T-helper 22 cell (primary cell): ENCODE results near the gene LNX2.

Experiments used
- DNase-seq: peaks from one replicate; pipeline ENCODE4 v3.0.0-alpha.2; 2020; ENCODE audit warnings: low read depth

The LNX2 gene

DNA sequence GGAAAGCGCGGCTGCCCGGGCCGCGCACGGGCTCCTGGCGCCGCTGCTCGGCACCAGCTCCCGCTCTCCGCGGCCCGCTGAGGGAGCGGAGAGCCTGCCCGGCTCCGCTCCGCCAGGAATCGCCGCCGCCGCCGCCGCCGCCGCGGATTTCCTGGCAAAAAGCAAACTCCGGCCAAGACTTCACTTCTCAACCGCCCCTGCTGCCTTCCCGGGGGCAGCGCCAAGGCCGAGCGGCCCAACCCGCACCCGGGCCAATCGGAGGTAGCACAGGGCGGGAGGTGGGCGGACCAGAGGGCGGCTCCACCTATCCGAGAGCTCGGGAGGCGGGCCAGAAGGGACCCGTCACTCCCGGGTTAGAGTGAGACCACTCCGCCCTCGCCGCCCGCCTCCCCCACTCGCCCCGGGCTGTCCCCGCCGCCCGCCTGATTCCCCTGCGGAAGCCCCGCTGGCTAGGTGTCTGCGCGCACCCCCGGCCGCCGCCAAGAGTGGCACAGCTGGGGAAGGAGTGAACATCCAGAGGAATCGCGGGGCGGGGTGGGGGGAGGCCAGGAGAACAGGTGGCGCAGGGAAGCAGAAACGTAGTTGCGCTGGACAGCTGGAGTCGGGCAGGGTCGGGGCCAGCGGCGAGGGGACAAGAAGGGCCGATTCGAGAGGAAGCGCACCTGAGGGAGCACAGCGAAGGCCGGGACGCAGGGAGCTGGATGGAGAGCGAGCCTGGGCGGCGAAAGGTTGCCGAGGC, at the start of gene LNX2:
LNX2 (minus strand) TSS at position 153 of the 739 bp plus-strand sequence. CDS start 38,826 bp downstream, outside the sequence.
- DNase-seq, result peak; percentile 92

DNA sequence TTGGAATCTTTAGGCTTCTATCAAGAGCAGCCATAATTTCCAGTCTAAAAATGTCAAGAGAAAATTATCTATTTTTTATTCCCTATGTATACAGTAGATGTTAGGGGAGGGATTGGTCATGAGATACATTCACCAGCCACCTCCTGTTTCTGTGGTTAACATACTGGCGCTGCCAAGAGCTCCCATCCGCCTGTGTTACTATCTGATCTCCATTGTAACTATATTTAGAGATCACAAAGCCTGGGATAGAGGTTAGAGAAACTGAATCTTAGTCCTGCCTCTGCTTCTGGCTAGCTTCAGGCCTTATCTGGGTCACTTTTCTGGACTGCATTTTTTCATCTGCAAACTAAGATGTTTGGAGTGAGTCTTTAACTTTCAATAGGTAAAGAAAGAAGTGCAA, 47.6 kb upstream of the LNX2 start:
- DNase-seq, result no peak

DNA sequence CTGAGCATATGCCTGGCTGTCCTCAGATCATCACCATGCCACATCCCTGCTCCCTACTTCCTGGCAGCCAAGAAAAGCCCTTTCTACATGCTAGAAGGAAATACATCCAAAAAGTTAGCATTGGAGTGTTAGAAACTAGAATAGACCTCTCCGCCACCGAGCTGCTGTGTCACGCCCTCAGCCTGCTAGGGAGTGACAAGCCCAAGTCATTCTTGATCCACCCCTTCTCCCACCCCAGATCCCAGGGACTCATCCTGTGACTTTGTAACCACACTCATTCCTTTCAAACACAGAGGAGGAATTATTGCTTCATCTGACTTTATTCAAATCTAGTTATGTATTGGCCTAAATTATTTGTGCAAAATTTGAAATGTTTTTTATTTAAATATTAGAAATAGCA, 46.6 kb upstream of the LNX2 start:
- no peak for DNase-seq

DNA sequence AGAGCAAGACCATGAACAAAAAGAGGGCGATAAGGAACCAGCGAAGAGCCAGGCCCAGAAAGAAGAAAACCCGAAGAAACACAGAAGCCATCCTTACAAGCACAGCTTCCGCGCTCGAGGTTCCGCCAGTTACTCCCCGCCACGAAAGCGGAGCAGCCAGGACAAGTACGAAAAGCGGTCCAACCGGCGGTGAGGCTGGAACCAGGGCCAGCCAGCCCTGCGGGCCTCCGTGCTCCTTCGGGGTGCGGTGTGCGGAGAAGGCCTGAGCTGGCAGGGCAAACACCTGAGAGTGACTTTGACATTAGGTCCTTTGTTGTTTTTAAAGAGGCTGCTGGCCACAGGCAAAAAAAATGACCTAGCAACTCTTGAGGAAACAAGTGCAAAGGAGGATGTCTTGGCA, 45.4 kb upstream of the LNX2 start:
- DNase-seq, result no peak

DNA sequence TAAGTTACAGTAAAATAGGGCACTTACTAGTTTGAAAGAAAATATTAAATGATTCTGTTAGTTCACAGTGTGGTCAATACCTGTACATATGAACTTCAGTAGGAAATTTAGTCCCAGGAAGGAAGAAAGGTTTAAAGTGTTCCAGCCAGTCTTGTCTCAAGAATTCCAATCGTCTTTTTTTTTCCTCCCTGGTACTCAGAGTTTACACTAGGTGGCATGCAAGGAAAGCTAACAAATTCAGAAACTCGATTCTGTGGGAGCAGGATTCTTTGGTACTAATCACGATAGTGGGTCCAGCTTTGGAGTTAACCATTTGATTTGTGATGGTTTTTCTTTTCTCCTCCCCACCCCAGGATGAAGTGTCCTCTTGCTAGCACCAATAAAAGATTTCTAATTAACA, 45.0 kb upstream of the LNX2 start:
- DNase-seq, result no peak

DNA sequence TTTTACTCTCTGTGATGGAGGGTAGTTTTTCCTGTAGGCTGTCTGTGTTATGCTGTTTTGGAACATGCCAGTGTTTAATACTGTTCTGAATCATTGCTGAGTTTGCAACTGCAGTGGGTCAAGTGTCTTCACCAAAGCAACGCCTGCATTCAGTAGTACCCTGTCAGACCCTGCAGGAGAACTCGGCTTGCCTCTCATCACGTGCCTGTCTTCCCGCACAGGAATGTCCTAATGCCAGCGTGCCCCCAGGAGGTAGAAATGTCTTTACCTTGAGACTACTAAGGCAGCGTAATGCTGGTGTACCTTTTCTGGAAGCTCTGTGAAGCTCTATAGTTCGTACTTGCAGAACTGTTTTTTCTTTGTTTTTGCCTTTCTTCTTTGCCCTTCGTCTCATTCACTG, 43.6 kb upstream of the LNX2 start:
- no peak for DNase-seq

DNA sequence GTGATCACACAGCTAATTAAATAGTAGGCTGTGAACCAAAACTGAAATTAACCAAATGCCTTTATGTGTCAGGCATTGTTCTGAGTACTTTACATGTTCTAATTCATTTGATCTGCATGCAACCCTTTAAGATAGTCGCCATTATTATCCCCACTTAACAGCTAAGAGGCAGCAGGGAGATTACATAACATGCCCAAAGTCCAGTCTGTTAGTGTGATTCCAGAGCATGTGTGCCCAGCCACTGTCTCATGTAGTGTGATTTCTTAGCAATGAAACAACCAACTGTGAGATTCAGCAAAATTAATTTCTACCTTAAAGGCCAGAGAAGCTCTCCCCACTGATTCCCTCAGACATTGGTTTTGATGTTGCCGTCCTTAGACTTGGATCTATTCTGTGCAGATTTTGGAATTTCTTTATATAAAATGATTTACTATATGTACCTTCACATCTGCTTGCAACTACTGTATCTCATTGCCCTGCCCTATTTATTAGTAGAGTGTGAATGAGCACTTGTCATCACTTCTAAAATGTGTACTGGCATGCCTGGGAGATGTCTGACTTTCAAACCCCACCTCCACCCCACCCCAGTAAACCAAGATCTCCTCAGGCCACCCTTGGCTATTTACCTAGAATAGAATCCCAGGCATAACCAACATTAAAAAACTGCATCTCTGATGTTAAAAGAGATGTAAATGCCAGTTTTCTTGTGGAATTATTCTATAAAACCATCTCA, 42.6 kb upstream of the LNX2 start:
- DNase-seq, result no peak

DNA sequence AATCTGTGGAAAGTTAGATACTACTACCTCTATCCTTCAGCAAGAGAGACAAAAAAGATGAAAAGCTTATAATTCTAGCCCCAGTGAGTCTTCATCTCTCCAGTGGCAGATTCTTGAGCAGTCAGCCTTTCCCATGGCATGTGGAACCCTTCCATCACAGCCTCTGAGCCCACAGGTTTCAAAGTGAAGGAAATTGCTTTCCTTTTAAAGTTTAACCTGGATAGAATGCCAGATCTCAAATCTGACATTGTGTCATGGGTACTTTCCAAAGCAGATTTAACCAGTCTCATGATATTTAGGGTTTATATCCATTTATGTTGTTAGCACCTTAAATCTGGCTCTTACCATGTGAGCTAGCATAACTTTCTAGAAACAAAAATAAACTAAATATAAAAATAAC, 40.7 kb upstream of the LNX2 start:
- no peak for DNase-seq

DNA sequence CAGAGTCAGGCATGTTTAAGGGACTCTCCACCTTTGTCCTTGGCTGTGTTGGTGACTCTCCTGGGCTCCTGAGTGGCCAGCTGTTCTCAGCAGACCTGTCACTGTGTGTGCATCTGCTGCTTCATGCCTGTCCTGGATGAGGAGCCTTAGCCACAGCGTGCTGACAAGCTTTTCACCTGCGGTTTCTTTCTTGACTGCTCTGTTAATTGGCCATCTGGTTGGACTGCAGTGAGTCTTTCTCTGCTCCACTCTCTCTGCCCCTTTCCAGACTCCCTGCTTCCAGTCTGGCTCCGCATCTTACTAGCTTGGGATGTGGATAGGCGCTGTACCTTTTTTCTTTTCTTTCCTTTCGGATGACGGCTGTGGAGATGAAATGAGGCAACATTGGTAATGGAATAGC, 40.2 kb upstream of the LNX2 start:
- DNase-seq, result no peak

DNA sequence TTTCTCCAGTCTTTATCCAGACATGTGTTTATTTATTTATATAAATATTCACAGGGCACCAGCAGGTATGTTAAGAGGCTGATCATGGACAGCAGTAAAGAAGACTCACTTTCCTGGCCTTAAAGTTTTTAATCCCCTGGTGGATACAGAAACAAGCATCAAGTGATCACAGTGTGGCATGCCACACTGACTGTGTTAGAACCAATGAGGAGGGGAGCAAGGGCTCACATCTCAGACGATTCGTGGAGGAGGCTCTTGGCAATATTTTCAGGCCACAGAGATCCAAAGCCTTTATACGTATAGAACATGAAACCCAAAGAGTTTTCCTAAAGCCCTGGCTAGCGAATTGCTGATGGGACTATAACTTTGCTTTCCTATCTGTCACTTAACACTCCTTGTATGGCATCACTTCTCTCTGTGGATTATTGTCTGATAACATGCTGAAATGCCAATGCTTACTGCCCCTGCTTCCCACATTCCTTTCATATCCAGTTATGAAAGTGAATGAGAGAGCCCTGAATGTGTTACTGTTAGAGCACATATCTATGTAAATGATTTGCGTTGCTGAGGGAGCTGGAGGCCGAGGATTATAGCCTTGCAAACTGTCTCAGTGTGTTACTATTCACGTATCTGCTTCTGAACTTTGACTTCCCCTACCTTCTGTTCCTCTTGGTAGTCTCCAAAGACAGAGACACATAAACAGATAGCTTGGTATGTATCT, 39.0 kb upstream of the LNX2 start:
- DNase-seq, result no peak

DNA sequence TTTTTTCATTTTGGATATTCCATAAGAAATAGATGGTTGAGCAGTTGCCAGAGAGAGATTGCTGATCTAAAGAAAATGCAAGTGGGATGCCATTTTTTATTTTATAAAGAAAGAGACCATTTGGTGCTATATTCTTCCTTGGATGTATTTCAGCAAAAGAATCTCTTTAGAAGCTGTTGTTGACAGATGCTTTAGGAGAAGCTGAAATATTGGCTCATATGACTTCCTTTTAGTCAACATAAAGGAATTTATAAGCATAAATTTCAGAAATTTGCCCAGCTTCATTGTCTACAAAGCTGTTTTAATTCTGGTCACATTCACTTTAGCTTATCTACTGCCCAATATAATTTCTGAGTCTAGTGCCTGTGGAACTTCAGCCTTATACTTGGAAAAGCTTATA, 38.2 kb upstream of the LNX2 start:
- no peak for DNase-seq

DNA sequence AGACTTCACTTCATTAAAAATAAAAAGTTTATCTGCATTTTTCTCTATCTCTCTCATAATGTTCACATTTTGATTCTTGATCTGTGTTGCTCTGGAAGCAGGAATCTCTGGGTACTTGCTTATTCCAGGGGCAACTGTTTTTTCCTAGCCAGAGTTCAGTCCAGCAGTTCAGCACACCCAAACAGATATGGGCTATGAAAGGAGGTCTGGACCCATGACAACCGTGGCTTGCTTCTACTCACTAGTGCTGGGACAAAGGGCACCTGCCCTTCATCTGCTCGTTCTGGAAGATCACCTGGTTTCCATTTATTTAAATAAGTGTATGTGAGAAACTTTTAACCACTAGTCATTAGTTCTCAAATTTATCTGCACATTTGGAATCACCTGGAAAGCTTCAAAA, 37.4 kb upstream of the LNX2 start:
- no peak for DNase-seq

DNA sequence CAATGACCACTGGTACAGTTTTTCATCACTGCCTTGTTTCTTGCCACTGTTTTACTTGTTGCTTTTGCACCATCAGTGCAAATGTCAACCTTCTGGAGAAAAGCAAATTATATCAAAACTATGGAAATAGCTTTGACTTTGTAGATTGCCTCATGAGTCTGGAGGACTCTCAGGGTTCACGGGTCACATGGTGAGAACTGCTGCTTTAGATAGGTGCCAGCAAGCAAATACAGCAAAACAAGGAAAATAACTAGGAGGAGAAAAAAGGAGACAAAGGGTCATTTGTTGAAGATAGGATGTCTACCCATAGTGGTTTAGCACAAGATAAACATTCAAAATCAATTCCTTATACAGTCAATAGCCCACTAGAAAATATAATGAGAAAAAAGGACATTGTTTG, 34.5 kb upstream of the LNX2 start:
- no peak for DNase-seq

DNA sequence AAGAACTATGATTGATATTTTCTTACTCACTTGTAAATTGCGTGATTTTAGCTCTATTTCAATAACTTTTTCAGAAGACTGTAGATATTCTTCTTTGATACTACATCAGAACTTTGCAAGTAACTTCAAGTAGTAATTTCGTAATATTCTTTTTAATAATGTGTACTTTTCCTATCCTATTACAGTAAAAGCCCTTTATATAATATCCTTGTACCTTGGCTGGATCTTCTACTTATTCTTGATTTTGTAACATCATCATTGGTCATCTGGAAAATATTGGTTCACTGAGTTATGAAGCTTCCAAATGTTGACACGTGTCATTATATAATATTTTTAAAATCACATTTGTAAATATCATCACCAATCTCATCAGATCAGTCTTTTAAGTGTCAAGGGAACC, 33.7 kb upstream of the LNX2 start:
- DNase-seq, result no peak

DNA sequence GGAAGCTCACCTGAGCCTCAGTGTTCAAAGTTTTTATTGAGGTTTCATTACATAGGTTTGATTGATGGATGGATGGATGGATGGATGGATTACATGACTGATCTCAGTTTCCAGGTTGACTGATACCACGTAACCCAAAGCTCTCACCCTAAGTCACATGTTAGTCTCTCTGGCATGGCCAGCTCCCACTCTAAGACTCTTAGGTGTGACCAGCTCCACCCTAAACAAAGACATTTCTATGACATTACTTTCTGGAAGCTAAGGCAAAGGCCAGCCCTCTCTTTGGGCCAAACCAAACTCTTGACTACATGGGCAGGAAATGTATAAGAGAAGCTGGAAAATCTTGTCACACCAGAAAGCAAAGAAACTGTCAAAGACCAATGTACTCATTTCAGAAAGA, 30.0 kb upstream of the LNX2 start:
- DNase-seq, result no peak

DNA sequence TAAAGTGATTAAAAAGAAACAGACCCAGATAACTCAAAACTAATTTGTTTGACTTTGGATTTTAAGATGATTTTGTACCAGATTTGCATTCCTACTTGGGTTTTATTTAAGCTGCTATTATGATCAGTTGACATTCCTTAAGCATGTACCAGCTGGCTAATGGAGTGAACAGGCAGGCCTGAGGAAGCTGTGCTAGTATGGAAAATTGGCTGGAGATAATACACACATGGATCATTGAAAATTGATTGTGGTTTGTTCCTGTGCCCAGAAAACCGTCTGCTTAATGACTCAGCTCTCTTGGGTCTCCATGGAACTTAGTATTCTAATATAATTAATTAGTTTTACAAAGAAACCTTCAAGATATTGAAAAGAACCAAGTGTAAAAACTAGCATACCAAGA, 24.0 kb upstream of the LNX2 start:
- DNase-seq, result no peak

DNA sequence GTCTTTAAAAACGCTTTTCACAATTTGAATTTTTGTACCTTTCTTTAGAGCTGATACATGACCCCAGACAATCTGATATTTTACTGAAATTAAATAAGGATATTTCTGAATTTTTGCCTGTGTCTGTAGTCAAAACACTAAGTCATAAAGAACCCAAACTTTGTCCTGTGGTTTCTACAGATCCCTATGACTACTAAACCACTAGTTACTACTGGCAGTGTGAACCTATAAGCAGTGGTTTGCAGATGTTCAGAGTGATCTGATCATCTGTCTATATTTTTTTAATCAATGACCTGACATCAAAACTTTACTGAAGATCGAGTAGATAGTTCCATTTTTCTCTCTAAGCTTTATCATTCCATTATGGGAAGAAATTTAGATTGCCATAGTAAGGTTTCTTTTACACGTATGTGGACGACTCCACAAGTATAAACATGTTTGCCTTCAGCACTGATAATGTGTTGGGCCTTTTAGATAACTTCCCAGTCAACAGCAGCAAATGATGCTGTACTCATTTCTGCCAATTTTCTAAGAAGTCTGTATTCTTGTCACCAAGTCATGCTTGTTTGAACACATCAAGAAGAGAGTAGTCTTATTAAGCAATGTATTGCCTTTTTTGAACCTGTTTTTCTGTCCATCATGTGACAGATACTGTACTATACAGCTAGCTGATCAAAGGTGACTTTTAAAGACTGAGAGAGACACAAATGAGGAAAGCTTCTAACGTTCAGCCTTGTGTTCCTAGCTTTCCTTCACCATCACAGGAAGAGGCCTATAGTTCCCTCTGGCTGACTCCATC, 23.2 kb upstream of the LNX2 start:
- DNase-seq, result no peak

DNA sequence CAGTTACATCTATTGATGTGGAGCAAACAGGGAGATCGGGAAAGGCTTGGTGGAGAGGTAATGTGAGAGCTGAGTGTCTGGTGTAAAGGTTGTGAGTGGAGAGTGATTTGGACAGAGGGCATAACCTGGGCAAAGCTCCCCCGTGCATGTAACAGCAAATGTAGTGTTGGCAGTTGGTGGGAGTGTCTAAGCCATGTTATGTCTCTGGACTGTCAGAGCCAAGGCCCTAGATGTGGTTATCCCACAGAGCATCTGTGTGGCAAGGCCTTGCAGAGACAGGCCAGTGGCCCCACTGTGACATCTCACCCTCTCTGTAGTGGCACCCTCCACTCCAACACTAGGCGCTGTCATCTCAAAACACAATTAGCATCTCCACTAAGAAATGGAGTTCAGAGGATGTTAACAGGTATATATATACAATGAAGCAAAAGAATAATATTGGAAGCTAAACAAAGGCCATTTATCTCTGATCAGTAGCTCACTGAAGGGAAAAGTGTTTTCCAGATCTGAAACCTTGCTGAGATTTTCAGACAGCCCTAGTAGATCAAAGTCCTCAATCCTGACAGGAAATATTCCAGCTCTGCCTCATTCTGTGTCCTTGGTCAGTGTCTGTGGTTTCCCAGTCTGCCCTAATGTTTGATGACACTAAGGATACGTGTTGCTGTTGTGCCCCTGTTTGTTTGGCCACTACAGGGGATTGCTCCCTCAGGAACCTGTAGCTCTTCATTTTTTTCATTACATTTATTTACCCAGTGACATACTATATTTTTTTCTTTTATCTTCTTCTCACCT, 21.6 kb upstream of the LNX2 start:
- no peak for DNase-seq

DNA sequence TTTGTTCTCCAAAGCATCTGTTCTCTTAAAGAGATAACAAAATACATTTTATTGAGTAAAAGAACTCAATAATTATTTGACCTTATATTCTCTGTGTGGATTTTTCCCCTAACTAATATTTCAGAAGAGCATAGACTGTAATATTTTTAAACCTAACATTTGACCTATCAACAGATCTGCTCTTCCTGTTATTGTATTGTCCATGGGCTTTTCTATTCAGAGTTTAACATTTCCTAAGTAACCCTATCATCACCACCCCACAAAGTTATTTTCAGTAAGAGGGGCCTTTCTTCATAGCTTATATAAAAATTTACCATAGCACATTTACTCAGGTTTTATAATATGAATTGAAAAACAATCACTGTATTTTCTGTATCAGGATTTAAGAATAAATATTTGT, 18.9 kb upstream of the LNX2 start:
- DNase-seq, result no peak

DNA sequence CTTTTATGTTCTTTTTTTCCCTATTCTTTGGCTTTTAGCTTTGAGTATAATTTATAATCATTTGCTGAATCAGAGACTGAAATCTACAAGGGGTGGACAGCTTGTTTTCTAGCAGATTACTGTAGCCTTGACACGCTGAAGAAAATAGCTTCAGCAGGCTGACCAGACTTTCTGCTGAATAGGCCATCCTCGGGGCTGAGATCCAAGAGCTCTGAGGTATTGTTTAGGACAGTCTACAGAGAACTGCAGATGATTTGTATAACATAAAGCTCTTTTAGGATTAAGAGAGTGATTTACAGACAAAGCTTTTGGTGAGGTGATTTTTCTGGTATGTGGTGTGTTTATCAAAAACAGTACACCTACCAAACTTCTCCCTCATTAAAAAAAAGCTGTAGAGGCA, 18.2 kb upstream of the LNX2 start:
- no peak for DNase-seq

DNA sequence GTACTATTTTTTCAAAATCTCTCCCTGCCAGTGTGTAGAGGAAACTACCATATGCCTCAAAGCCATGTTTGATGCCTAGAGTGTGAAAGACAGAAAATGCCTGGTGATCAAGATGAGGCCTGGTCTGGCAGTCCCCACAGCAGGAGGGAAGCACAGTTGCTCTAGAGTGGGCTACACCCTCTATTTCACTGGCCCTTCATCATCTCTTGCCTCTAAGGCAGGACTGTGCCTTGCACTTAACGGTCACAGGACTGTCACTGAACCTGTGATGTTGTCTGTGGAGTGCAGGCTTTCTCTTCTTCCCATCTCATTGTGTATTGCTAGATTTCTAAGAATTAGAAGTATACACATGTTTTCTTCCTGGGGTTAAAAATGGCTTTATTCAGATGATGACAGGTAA, 17.7 kb upstream of the LNX2 start:
- no peak for DNase-seq

DNA sequence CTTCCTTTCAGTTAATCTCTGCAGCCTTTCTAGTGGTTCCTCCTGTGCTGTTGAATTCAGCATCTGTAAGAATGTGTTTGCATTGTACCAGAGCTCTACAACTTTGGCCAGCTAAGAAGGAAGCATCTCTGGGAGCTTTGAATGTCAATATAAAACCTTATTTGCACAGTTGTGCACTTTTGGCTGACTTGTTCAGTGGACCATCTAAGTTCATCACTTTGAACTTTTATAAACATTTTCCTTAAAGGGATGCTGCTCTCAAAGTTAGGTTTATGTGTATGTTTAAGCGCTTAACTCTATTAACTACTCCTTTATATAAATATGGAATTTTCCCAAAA, 16.9 kb upstream of the LNX2 start:
- DNase-seq, result no peak
